Lower lobe of right lung (tissue), 2 donors: ENCODE results near the gene KRTAP4-9. TPM values are rescaled to one million over a fixed set of nuclear protein-coding genes. Genes with fewer than 3 reads are reported as not detected.
"Not testable (repeated sequence)": the region's sequence is repeated elsewhere in the genome, so short reads cannot be mapped to it uniquely, and the experiment has no call there.

ENCODE experiments used
- ATAC-seq, 2 donors: fragments of 200-7000 bp; cut with Tn5 transposase; one replicate each; pipeline ENCODE4 v1.9.1; 2020 to 2022; ENCODE audit warnings: mild to moderate bottlenecking in 2 of 2, moderate library complexity in 2 of 2
- DNase-seq: peaks from one replicate; pipeline ENCODE4 v3.0.0-alpha.2; 2020
- H3K27ac ChIP-seq: fragments of 200-600 bp; one replicate; pipeline ENCODE4 v1.8.0; 2022
- H3K27me3 ChIP-seq: fragments of 200-600 bp; one replicate; pipeline ENCODE4 v1.8.0; 2022; ENCODE audit warnings: low read depth
- H3K36me3 ChIP-seq: fragments of 200-600 bp; one replicate; pipeline ENCODE4 v1.8.0; 2022; ENCODE audit warnings: mild to moderate bottlenecking
- H3K4me1 ChIP-seq: fragments of 200-600 bp; one replicate; pipeline ENCODE4 v1.8.0; 2022
- H3K4me3 ChIP-seq: fragments of 200-600 bp; one replicate; pipeline ENCODE4 v1.8.0; 2022; ENCODE audit warnings: mild to moderate bottlenecking
- H3K9me3 ChIP-seq: fragments of 200-600 bp; one replicate; pipeline ENCODE4 v1.8.0; 2022
- CTCF ChIP-seq: fragments of 200-600 bp; IDR thresholded peaks from one replicate; pipeline ENCODE4 v1.8.0; 2022; ENCODE audit warnings: antibody characterized with exemption, mild to moderate bottlenecking
- intact Hi-C: fragments of 100-400 bp; cut with DNase I; formaldehyde crosslinking; loops from one replicate; pipeline ENCODE4 v1.11.0; 2022
- total RNA-seq: library from RNA; stranded (reverse); fragmentation: NEBNext Ultra II Directional; extraction: Animal tissue kit (Norgen Biotek cat#: 25700); gene quantifications from one replicate; pipeline ENCODE4 v1.2.1, GENCODE V29; 2021
- donor health status: DM: no; HTN: yes; CAD: no; lungs with severe emphysema.

Gene KRTAP4-9
- total RNA-seq, 1 donor from 2014 or later = not detected

- H3K4me1 ChIP-seq = no peaks in the 10 kb centered on the region
- ATAC-seq = no peak
- intact Hi-C loops = no loop called here
- DNase-seq = no peak
- H3K4me3 ChIP-seq = no peak overlapping the region
- no peak for TF ChIP-seq CTCF
- H3K9me3 ChIP-seq = no peaks in the 10 kb centered on the region
- no peaks in the 10 kb centered on the region for H3K36me3 ChIP-seq
- H3K27ac ChIP-seq = no peak overlapping the region
- no peaks in the 10 kb centered on the region for H3K27me3 ChIP-seq
These were observed 2.8 kb downstream of the KRTAP4-9 start for GRCh38 chr17:41107941-41108450.

- H3K9me3 ChIP-seq, H3K4me3 ChIP-seq, H3K27me3 ChIP-seq, H3K36me3 ChIP-seq, H3K4me1 ChIP-seq, H3K27ac ChIP-seq, intact Hi-C loops, DNase-seq, ATAC-seq: not testable (repeated sequence)
These were observed 3.7 kb downstream of the KRTAP4-9 start for GRCh38 chr17:41108728-41109386.

- TF ChIP-seq CTCF = no peak
These were observed 6.1 kb downstream of the KRTAP4-9 start for GRCh38 chr17:41111151-41111885.

GRCh38 chr17:41116297-41116696, 11.1 kb downstream of the KRTAP4-9 start:
- DNase-seq = no peak
- ATAC-seq = no peak
- intact Hi-C loops = no loop called here
- Histone ChIP-seq H3K4me3 (no peak overlapping the region), H3K27me3 (peaks cover 8% of the 10 kb centered on the region), H3K27ac (no peak overlapping the region), H3K4me1 (no peaks in the 10 kb centered on the region), H3K9me3 (no peaks in the 10 kb centered on the region), H3K36me3 (no peaks in the 10 kb centered on the region)
- TF ChIP-seq CTCF = no peak

More at GRCh38 chr17:41111151-41111885, 6.1 kb downstream of the KRTAP4-9 start:
- no peak for ATAC-seq
- intact Hi-C loops = no loop called here
- H3K4me3 ChIP-seq = no peak overlapping the region
- DNase-seq = no peak
- peaks cover 5% of the 10 kb centered on the region for H3K27me3 ChIP-seq
- H3K9me3 ChIP-seq = no peaks in the 10 kb centered on the region
- H3K4me1 ChIP-seq = no peaks in the 10 kb centered on the region
- no peak overlapping the region for H3K27ac ChIP-seq
- no peaks in the 10 kb centered on the region for H3K36me3 ChIP-seq

- intact Hi-C loops = not testable (repeated sequence)
These were observed 12.7 kb downstream of the KRTAP4-9 start, which contains the start of gene KRTAP4-11 for GRCh38 chr17:41117846-41118386. TSS of gene KRTAP4-11 (minus strand) at chr17:41118373. CDS start at chr17:41118315, 58 bp downstream.

GRCh38 chr17:41118721-41119120, 13.5 kb downstream of the KRTAP4-9 start:
- TF ChIP-seq CTCF = no peak

More at GRCh38 chr17:41117846-41118386, 12.7 kb downstream of the KRTAP4-9 start, which contains the start of gene KRTAP4-11:
- H3K9me3 ChIP-seq, H3K4me1 ChIP-seq, ATAC-seq, DNase-seq, H3K36me3 ChIP-seq, H3K27me3 ChIP-seq, H3K4me3 ChIP-seq, H3K27ac ChIP-seq: not testable (repeated sequence)

GRCh38 chr17:41119696-41120690, 14.8 kb downstream of the KRTAP4-9 start:
- H3K4me3 ChIP-seq, DNase-seq, ATAC-seq, H3K27ac ChIP-seq, intact Hi-C loops, H3K36me3 ChIP-seq, H3K4me1 ChIP-seq, H3K27me3 ChIP-seq, H3K9me3 ChIP-seq: not testable (repeated sequence)

More at GRCh38 chr17:41118721-41119120, 13.5 kb downstream of the KRTAP4-9 start:
- no peak for ATAC-seq
- intact Hi-C loops = no loop called here
- H3K4me1 ChIP-seq = no peaks in the 10 kb centered on the region
- H3K4me3 ChIP-seq = no peak overlapping the region
- DNase-seq = no peak
- no peaks in the 10 kb centered on the region for H3K36me3 ChIP-seq
- peaks cover 8% of the 10 kb centered on the region for H3K27me3 ChIP-seq
- no peaks in the 10 kb centered on the region for H3K9me3 ChIP-seq
- no peak overlapping the region for H3K27ac ChIP-seq
